Measurements from ENCODE around the gene STARD3. TPM values are rescaled to one million over a fixed set of nuclear protein-coding genes. Genes with fewer than 3 reads are reported as not detected.
A peak's percentile ranks its signal among the peaks of the same experiment; 100 is the strongest.

Gene STARD3
- total and polyA plus RNA-seq, 4 experiments from 2014 or later, result 42.2 to 110 (median 73.8) TPM

DNA sequence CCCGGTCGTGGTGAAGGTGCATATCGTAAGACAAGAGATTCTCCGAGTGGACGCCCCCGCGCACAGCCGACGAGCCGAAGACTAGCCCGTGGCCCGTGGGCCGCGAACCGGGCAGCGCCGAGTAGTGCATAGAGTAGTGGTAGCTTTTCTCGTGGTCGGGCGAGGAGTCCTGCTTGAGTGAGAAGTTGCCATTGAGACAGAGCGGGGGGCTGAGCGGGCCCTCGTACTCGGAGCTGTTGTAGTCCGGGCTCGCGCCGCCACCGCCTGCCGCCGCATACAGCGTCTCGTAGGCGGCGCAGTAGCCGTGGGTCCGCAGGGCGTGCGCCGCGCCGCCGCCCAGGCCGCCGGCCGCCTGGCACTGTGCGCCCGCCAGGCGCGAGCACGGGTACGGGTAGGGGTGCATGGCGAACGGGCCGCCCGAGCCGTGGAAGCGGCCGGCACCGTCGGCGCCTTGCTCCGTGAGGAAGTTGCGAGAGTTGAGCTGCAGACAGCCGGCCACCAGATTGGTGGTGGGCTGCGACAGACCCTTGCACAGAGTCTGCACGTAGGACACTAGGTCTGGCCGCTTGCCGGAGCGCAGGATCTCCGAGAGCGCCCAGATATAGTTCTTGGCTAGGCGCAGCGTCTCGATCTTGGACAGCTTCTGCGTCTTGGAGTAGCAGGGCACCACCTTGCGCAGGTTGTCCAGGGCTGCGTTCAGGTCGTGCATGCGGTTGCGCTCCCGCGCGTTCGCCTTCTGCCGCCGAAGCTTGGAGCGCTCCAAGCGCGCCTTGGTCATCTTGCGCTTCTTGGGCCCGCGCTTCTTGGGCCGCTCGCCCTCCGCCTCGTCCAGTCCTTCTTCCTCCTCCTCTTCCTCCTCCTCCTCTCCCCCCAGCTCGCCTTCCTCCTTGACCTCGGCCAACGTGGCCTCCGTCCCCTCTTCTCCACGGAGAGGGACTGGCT, 31.2 kb upstream of the STARD3 start:
- intact Hi-C loops (cut with micrococcal nuclease), result no loop called here
- H3K9me3 ChIP-seq (ENCODE audit: control insufficient read depth in 1 of 2, low read length in 2 of 2), result no peaks in the 10 kb centered on the region
- Mint-ChIP-seq H3K4me1 (peaks cover 6 to 45% (median 18%) of the 10 kb centered on the region in 4 donors), H3K27me3 (peaks cover 48 to 53% of the 10 kb centered on the region in 2 donors), H3K4me3 (peak overlapping the region in 7 of 8 donors; percentile 25 to 70 (median 62)), H3K27ac (peak overlapping the region in 2 of 7 donors; percentile 36 to 73), H3K9me3 (peaks cover 0 to 2% (median 0%) of the 10 kb centered on the region in 8 donors), H3K36me3 (no peaks in the 10 kb centered on the region)
- peaks cover 62% of the 10 kb centered on the region for H3K27me3 ChIP-seq (ENCODE audit: insufficient read depth, low read length)
- no peaks in the 10 kb centered on the region for H3K36me3 ChIP-seq (ENCODE audit: insufficient read depth, low read length)
- no peak overlapping the region for H3K4me3 ChIP-seq (ENCODE audit: low read length in 2 of 2)
- H3K4me1 ChIP-seq (ENCODE audit: insufficient read depth, low read length), result peaks cover 36% of the 10 kb centered on the region
- H3K27ac ChIP-seq (ENCODE audit: low read depth, low read length), result no peak overlapping the region
- ChIA-PET POLR2A (ENCODE audit: partially characterized antibody) (interaction anchor here (1.0 kb wide), 1 partner anchor 15 kb away, joined by 3 read pairs; no protein-coding TSS in a partner anchor), CTCF (ENCODE audit: partially characterized antibody) (interaction anchor here (1.6 kb wide), 1 partner anchor 15 kb away, joined by 6 read pairs; no protein-coding TSS in a partner anchor)
- no peak for DNase-seq

DNA sequence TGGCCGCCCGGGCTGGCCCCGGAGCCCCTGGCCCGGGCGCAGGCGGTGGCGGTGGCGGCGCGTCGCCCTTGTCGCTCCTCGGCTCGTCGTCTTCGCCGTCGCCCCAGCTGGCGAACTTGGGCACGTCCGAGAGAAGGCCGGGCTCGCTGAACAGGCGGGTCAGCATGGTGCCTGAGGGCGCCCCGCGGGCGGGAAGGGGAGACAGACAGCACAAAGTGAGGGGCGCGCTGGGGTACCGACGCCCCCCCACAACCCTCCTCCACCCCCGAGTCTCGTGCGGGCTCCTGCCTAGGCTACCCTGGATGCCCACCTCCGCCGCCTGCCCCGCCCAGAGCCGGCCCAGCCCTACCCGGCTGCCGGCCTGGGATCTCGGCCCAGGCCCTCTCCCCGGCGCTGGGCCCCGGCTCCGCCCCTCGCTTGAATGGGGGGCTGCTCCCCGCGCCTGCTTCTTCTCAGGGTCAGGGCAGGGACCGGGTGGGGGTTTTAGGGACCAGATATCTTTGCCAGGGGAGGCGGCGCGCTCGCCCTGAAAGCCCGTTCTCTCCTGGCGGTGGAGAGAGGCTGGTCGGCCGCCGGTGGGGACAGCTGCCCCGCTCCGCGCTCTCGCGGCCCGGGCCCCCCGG, 30.4 kb upstream of the STARD3 start:
- Histone ChIP-seq H3K9me3 (ENCODE audit: control insufficient read depth in 1 of 2, low read length in 2 of 2) (no peaks in the 10 kb centered on the region), H3K4me3 (ENCODE audit: low read length in 2 of 2) (no peak overlapping the region), H3K27me3 (ENCODE audit: insufficient read depth, low read length) (peaks cover 54% of the 10 kb centered on the region), H3K4me1 (ENCODE audit: insufficient read depth, low read length) (peaks cover 36% of the 10 kb centered on the region), H3K27ac (ENCODE audit: low read depth, low read length) (no peak overlapping the region), H3K36me3 (ENCODE audit: insufficient read depth, low read length) (no peaks in the 10 kb centered on the region)
- intact Hi-C loops (cut with micrococcal nuclease), result no loop called here
- no peaks in the 10 kb centered on the region for H3K36me3 Mint-ChIP-seq
- peak overlapping the region in 2 of 8 donors; percentile 12 to 65 for H3K4me3 Mint-ChIP-seq
- CTCF ChIA-PET (ENCODE audit: partially characterized antibody), result interaction anchor here (1.6 kb wide), 1 partner anchor 15 kb away, joined by 6 read pairs; no protein-coding TSS in a partner anchor
- peaks cover 0 to 2% (median 0%) of the 10 kb centered on the region in 8 donors for H3K9me3 Mint-ChIP-seq
- DNase-seq, result no peak
- H3K4me1 Mint-ChIP-seq, result peaks cover 6 to 39% (median 18%) of the 10 kb centered on the region in 4 donors
- no peak overlapping the region for H3K27ac Mint-ChIP-seq
- POLR2A ChIA-PET (ENCODE audit: partially characterized antibody), result interaction anchor here (1.0 kb wide), 1 partner anchor 15 kb away, joined by 3 read pairs; no protein-coding TSS in a partner anchor
- peaks cover 44 to 48% of the 10 kb centered on the region in 2 donors for H3K27me3 Mint-ChIP-seq

DNA sequence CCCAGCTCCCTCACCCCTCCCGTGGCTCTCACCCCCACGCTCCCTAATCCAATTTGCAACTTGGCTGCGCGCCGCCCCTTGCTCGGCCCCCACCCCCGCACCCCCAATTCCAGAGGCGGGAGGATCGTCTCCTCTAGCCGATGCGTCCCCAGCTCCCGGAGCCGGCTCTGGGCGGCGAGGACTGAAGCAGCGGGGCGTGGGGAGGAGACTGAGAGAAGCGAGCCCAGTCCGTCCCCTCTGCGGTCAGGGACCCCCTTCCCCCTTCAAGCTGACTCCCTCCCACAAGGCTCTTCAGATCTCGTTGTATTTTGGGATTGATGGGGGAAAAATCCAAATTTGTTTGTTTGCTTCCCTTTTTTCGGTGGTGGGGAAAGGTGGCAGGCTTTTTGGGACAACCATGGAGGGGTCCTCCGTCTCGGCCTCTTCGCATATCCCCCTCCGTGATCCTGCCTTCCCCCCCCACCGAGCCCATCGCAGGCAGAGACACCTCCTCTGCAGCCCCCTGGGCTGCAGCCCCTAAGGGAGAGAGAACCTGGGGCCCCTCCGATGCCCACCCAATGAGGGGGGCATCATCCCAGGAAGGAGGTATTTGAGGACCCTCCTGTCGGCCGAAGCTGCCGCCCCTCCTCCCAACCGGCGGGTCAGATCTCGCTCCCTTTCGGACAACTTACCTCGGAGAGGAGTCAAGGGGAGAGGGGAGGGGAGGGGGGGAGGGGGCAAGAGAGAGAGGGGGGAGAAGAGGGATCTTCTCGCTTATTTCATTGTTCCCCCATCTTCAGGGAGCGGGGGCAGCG, 29.7 kb upstream of the STARD3 start:
- no peak overlapping the region for H3K27ac ChIP-seq (ENCODE audit: low read depth, low read length)
- ChIA-PET POLR2A (ENCODE audit: partially characterized antibody) (no interaction called here), CTCF (ENCODE audit: partially characterized antibody) (interaction anchor here (1.6 kb wide), 1 partner anchor 14 kb away, joined by 6 read pairs; no protein-coding TSS in a partner anchor)
- DNase-seq, result no peak
- H3K4me1 ChIP-seq (ENCODE audit: insufficient read depth, low read length), result peaks cover 36% of the 10 kb centered on the region
- H3K27me3 ChIP-seq (ENCODE audit: insufficient read depth, low read length), result peaks cover 47% of the 10 kb centered on the region
- H3K27me3 Mint-ChIP-seq, result peaks cover 39 to 42% of the 10 kb centered on the region in 2 donors
- no peak overlapping the region for H3K27ac Mint-ChIP-seq
- H3K9me3 ChIP-seq (ENCODE audit: control insufficient read depth in 1 of 2, low read length in 2 of 2), result no peaks in the 10 kb centered on the region
- H3K4me3 Mint-ChIP-seq, result no peak overlapping the region
- intact Hi-C loops (cut with micrococcal nuclease), result no loop called here
- no peak overlapping the region for H3K4me3 ChIP-seq (ENCODE audit: low read length in 2 of 2)
- peaks cover 0 to 2% (median 0%) of the 10 kb centered on the region in 8 donors for H3K9me3 Mint-ChIP-seq
- no peaks in the 10 kb centered on the region for H3K36me3 ChIP-seq (ENCODE audit: insufficient read depth, low read length)
- H3K4me1 Mint-ChIP-seq, result peaks cover 6 to 34% (median 18%) of the 10 kb centered on the region in 4 donors
- no peaks in the 10 kb centered on the region for H3K36me3 Mint-ChIP-seq

DNA sequence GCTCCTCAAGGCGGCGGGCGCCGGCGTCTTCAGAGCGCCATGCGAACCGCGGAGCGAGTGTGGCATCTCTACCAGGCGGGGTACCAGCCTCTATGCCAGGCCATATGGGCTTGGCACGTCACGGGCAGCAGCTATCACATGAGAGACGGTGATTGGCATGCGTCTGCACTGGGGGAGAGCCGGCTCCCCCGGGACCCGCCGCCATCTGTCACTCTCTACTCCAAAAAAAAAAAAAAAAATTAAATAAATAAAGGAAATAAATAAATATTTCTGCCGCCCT, 29.2 kb upstream of the STARD3 start, which contains the start of gene NEUROD2:
Gene NEUROD2 (minus strand): TSS at position 70 of the 280 bp plus-strand sequence. CDS start 1,321 bp downstream, outside the sequence.
- peaks cover 34 to 37% of the 10 kb centered on the region in 2 donors for H3K27me3 Mint-ChIP-seq
- Histone ChIP-seq H3K4me3 (ENCODE audit: low read length in 2 of 2) (no peak within 1 kb of the TSS), H3K27ac (ENCODE audit: low read depth, low read length) (no peak within 1 kb of the TSS), H3K36me3 (ENCODE audit: insufficient read depth, low read length) (no peaks in the 10 kb centered on the region), H3K4me1 (ENCODE audit: insufficient read depth, low read length) (peaks cover 36% of the 10 kb centered on the region), H3K9me3 (ENCODE audit: control insufficient read depth in 1 of 2, low read length in 2 of 2) (no peaks in the 10 kb centered on the region), H3K27me3 (ENCODE audit: insufficient read depth, low read length) (peaks cover 42% of the 10 kb centered on the region)
- no peaks in the 10 kb centered on the region for H3K36me3 Mint-ChIP-seq
- intact Hi-C loops (cut with micrococcal nuclease), result no loop called here
- DNase-seq, result no peak
- ChIA-PET CTCF (ENCODE audit: partially characterized antibody) (no interaction called here), POLR2A (ENCODE audit: partially characterized antibody) (no interaction called here)
- H3K27ac Mint-ChIP-seq, result peak within 1 kb of the TSS in 1 of 7 donors; percentile 16
- H3K4me1 Mint-ChIP-seq, result peaks cover 6 to 29% (median 18%) of the 10 kb centered on the region in 4 donors
- H3K4me3 Mint-ChIP-seq, result peak within 1 kb of the TSS in 2 of 8 donors; percentile 12 to 38
- H3K9me3 Mint-ChIP-seq, result peaks cover 0 to 2% (median 0%) of the 10 kb centered on the region in 8 donors

DNA sequence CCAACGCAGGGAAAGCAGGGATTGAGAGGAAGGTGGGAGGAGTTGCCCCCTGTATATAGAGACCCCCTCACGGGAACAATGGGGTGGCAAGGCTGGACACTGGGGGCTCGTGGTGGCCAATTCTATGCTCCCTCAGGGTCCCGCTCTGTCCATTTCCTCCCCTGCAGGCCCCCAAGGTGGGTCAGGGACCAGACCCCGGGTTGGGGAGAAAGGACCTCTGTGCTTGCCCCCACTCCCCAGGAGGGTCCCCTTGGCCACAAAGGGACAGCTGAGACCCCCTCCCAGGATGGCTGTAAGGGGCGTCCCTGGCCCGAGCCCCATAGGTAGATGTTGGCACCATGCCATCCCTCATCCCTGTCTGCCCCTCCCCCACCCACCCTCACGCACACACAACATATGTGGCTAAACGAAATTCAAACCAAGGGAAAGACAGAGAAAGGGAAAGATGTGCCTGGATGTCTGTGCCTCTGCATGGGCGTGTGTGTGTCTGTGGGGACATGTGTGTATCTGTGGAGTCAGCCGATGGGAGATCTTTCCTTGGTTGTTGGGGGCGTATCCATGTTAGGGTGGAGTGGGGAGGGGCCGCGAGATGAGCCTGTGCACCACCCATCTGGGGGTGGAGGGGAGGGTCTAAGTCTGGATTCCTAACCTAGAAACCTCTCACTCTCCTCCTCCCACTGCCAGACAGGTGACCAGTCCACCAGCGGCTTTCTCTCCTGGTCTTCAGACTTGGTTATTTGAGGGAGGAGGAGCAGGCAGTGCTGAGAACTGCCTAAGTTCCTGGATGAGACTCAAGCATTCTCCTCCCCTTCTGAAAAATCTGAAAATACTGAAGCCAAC, 28.6 kb upstream of the STARD3 start:
- H3K27me3 ChIP-seq (ENCODE audit: insufficient read depth, low read length), result peaks cover 40% of the 10 kb centered on the region

DNA sequence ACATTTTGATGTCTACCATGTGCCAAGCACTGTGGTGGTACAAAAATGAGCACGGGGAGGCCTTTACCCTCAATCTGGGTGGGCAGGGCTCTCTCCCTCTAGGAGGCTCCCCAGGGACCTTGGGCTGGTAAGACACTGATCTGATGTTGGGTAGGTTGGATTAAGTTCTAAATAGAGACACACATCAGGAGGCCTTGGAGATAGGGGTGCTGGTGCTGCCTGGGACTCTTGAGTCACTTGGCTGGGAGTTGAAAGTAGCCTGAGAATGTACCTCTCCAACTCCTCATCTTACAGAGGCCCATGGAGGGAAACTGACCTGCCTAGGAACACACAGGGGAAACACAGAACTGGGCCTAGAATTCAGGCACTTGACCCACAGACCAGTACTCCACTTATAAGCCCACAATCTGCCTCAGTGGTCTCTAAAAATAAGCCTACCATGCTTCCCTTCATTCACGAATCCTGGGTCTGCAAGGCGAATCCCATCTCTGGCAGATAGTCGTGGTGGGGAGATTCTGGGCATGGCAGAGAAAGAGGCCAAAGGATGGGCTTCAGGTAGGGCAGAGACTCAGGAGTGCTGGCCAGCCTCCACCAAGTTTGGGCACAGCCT, 27.4 kb upstream of the STARD3 start:
- ChIA-PET POLR2A (ENCODE audit: partially characterized antibody) (no interaction called here), CTCF (ENCODE audit: partially characterized antibody) (interaction anchor here (0.5 kb wide), 1 partner anchor 234 kb away, joined by 4 read pairs; no protein-coding TSS in a partner anchor)
- Histone ChIP-seq H3K27me3 (ENCODE audit: insufficient read depth, low read length) (peaks cover 30% of the 10 kb centered on the region), H3K9me3 (ENCODE audit: control insufficient read depth in 1 of 2, low read length in 2 of 2) (no peaks in the 10 kb centered on the region), H3K36me3 (ENCODE audit: insufficient read depth, low read length) (no peaks in the 10 kb centered on the region), H3K4me3 (ENCODE audit: low read length in 2 of 2) (no peak overlapping the region), H3K4me1 (ENCODE audit: insufficient read depth, low read length) (peaks cover 26% of the 10 kb centered on the region), H3K27ac (ENCODE audit: low read depth, low read length) (no peak overlapping the region)
- Mint-ChIP-seq H3K36me3 (no peaks in the 10 kb centered on the region), H3K4me1 (peaks cover 2 to 16% (median 11%) of the 10 kb centered on the region in 4 donors), H3K4me3 (no peak overlapping the region), H3K27me3 (peaks cover 24 to 31% of the 10 kb centered on the region in 2 donors), H3K9me3 (peaks cover 0 to 2% (median 0%) of the 10 kb centered on the region in 8 donors), H3K27ac (no peak overlapping the region)
- no peak for DNase-seq
- intact Hi-C loops (cut with micrococcal nuclease), result no loop called here

More for the DNA sequence above, 28.6 kb upstream of the STARD3 start:
- CTCF ChIA-PET (ENCODE audit: partially characterized antibody), result no interaction called here
- Histone ChIP-seq H3K36me3 (ENCODE audit: insufficient read depth, low read length) (no peaks in the 10 kb centered on the region), H3K4me3 (ENCODE audit: low read length in 2 of 2) (no peak overlapping the region), H3K9me3 (ENCODE audit: control insufficient read depth in 1 of 2, low read length in 2 of 2) (no peaks in the 10 kb centered on the region), H3K4me1 (ENCODE audit: insufficient read depth, low read length) (peaks cover 36% of the 10 kb centered on the region), H3K27ac (ENCODE audit: low read depth, low read length) (no peak overlapping the region)
- H3K4me1 Mint-ChIP-seq, result peaks cover 6 to 23% (median 15%) of the 10 kb centered on the region in 4 donors
- POLR2A ChIA-PET (ENCODE audit: partially characterized antibody), result no interaction called here
- no peaks in the 10 kb centered on the region for H3K36me3 Mint-ChIP-seq
- intact Hi-C loops (cut with micrococcal nuclease), result no loop called here
- H3K4me3 Mint-ChIP-seq, result peak overlapping the region in 1 of 8 donors; percentile 38
- H3K9me3 Mint-ChIP-seq, result peaks cover 0 to 2% (median 0%) of the 10 kb centered on the region in 8 donors
- H3K27me3 Mint-ChIP-seq, result peaks cover 29 to 34% of the 10 kb centered on the region in 2 donors
- no peak for DNase-seq
- peak overlapping the region in 1 of 7 donors; percentile 16 for H3K27ac Mint-ChIP-seq

Data from CD4-positive, alpha-beta memory T cell (primary cell).